ENCODE data around the gene CAMK2D.

- no peak for TF ChIP-seq CTCF (IDR thresholded peaks at IDR 0.05)
- TF ChIP-seq POLR2A (IDR thresholded peaks at IDR 0.05), result no peak
- no peak for TF ChIP-seq POLR2AphosphoS5 (IDR thresholded peaks at IDR 0.05; ENCODE audit: insufficient read depth in 1 of 2, low read depth in 1 of 2)
Observed at GRCh38 chr4:113657586-113658233, 103.8 kb downstream of the CAMK2D start.
